ENCODE results near the gene ADAMTS9. TPM values are rescaled to one million over a fixed set of nuclear protein-coding genes. Genes with fewer than 3 reads are reported as not detected.

Gene ADAMTS9
- polyA plus RNA-seq, 1 donor from 2014 or later: 0.32 TPM

DNA sequence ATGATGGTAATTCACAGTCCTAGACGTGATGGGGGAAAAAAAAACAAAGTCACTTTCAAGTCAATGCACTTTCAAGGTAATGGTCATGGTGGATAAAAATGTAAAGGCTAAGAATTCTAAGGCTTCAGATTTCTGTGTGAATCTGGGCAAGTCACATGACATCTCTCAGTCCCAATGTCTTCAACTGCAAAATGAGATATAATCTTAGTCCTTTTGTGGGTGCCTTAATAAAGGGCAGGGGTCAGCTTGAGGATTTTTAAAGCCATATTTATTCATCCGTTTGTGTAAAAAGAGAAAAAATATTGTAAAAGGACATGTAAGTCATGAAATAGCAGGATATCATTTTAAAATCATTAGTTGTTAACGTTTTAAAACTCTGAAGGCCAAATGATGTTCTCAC, 83.5 kb downstream of the ADAMTS9 start:
- Histone ChIP-seq H3K4me3 (ENCODE audit: low read length) (no peak overlapping the region), H3K9ac (ENCODE audit: low read length) (no peak overlapping the region), H3K9me3 (ENCODE audit: low read length) (no peaks in the 10 kb centered on the region), H4K20me1 (ENCODE audit: insufficient read depth) (no peaks in the 10 kb centered on the region), H3K9me2 (ENCODE audit: insufficient read depth, low read length) (no peaks in the 10 kb centered on the region), H3K79me2 (replicated peaks; ENCODE audit: insufficient read depth, low read length) (no peaks in the 10 kb centered on the region), H3K27ac (ENCODE audit: low read length) (no peak overlapping the region), H3K27me3 (ENCODE audit: insufficient read depth, low read depth, low read length) (no peaks in the 10 kb centered on the region), H3K36me3 (ENCODE audit: insufficient read depth, low read length) (no peaks in the 10 kb centered on the region), H2AFZ (ENCODE audit: low read depth, low read length) (no peak overlapping the region), H3K4me2 (ENCODE audit: low read length) (no peak overlapping the region), H3F3A (ENCODE audit: insufficient read depth, low read length, poor library complexity, severe bottlenecking) (no peaks in the 10 kb centered on the region)
- TF ChIP-seq EZH2 (IDR thresholded peaks at IDR 0.05; ENCODE audit: borderline replicate concordance, insufficient read depth, low read length, poor library complexity, severe bottlenecking): no peak
- TF ChIP-seq EP300 (conservative IDR thresholded peaks at IDR 0.05; ENCODE audit: poor library complexity, severe bottlenecking): no peak
- no peak for TF ChIP-seq RAD21 (conservative IDR thresholded peaks at IDR 0.05)
- TF ChIP-seq TAF1 (IDR thresholded peaks at IDR 0.05; ENCODE audit: low read depth): no peak
- TF ChIP-seq MXI1 (conservative IDR thresholded peaks at IDR 0.05; ENCODE audit: poor library complexity, severe bottlenecking): no peak
- no peak for TF ChIP-seq CTCF (IDR thresholded peaks at IDR 0.05; ENCODE audit: poor library complexity, severe bottlenecking)
- TF ChIP-seq, protein P1, sequence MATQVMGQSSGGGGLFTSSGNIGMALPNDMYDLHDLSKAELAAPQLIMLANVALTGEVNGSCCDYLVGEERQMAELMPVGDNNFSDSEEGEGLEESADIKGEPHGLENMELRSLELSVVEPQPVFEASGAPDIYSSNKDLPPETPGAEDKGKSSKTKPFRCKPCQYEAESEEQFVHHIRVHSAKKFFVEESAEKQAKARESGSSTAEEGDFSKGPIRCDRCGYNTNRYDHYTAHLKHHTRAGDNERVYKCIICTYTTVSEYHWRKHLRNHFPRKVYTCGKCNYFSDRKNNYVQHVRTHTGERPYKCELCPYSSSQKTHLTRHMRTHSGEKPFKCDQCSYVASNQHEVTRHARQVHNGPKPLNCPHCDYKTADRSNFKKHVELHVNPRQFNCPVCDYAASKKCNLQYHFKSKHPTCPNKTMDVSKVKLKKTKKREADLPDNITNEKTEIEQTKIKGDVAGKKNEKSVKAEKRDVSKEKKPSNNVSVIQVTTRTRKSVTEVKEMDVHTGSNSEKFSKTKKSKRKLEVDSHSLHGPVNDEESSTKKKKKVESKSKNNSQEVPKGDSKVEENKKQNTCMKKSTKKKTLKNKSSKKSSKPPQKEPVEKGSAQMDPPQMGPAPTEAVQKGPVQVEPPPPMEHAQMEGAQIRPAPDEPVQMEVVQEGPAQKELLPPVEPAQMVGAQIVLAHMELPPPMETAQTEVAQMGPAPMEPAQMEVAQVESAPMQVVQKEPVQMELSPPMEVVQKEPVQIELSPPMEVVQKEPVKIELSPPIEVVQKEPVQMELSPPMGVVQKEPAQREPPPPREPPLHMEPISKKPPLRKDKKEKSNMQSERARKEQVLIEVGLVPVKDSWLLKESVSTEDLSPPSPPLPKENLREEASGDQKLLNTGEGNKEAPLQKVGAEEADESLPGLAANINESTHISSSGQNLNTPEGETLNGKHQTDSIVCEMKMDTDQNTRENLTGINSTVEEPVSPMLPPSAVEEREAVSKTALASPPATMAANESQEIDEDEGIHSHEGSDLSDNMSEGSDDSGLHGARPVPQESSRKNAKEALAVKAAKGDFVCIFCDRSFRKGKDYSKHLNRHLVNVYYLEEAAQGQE (IDR thresholded peaks at IDR 0.05; ENCODE audit: borderline replicate concordance): no peak
- TF ChIP-seq POLR2AphosphoS5 (IDR thresholded peaks at IDR 0.05): no peak
- no peak for TF ChIP-seq SMC3 (conservative IDR thresholded peaks at IDR 0.05; ENCODE audit: poor library complexity)

GRCh38 chr3:64601824-64602223, 86.0 kb downstream of the ADAMTS9 start:
- Histone ChIP-seq H3K36me3 (ENCODE audit: insufficient read depth, low read length) (no peaks in the 10 kb centered on the region), H4K20me1 (ENCODE audit: insufficient read depth) (no peaks in the 10 kb centered on the region), H2AFZ (ENCODE audit: low read depth, low read length) (no peak overlapping the region), H3K9me2 (ENCODE audit: insufficient read depth, low read length) (no peaks in the 10 kb centered on the region), H3K4me2 (ENCODE audit: low read length) (no peak overlapping the region), H3F3A (ENCODE audit: insufficient read depth, low read length, poor library complexity, severe bottlenecking) (no peaks in the 10 kb centered on the region), H3K27me3 (ENCODE audit: insufficient read depth, low read depth, low read length) (no peaks in the 10 kb centered on the region), H3K9ac (ENCODE audit: low read length) (no peak overlapping the region), H3K9me3 (ENCODE audit: low read length) (no peaks in the 10 kb centered on the region), H3K27ac (ENCODE audit: low read length) (no peak overlapping the region), H3K4me3 (ENCODE audit: low read length) (no peak overlapping the region), H3K79me2 (replicated peaks; ENCODE audit: insufficient read depth, low read length) (no peaks in the 10 kb centered on the region)
- no peak for TF ChIP-seq EP300 (conservative IDR thresholded peaks at IDR 0.05; ENCODE audit: poor library complexity, severe bottlenecking)
- no peak for TF ChIP-seq TAF1 (IDR thresholded peaks at IDR 0.05; ENCODE audit: low read depth)
- TF ChIP-seq CTCF (IDR thresholded peaks at IDR 0.05; ENCODE audit: poor library complexity, severe bottlenecking): no peak
- no peak for TF ChIP-seq EZH2 (IDR thresholded peaks at IDR 0.05; ENCODE audit: borderline replicate concordance, insufficient read depth, low read length, poor library complexity, severe bottlenecking)
- no peak for TF ChIP-seq MXI1 (conservative IDR thresholded peaks at IDR 0.05; ENCODE audit: poor library complexity, severe bottlenecking)
- TF ChIP-seq, protein P1 (IDR thresholded peaks at IDR 0.05; ENCODE audit: borderline replicate concordance): no peak
- no peak for TF ChIP-seq POLR2AphosphoS5 (IDR thresholded peaks at IDR 0.05)
- TF ChIP-seq SMC3 (conservative IDR thresholded peaks at IDR 0.05; ENCODE audit: poor library complexity): no peak
- no peak for TF ChIP-seq RAD21 (conservative IDR thresholded peaks at IDR 0.05)
